HG03575 (cell line): ENCODE measurements around the gene BBLN.
"Not testable (repeated sequence)": the region's sequence is repeated elsewhere in the genome, so short reads cannot be mapped to it uniquely, and the experiment has no call there.

ENCODE experiments used
- ATAC-seq: cut with Tn5 transposase; IDR thresholded peaks from one replicate; pipeline ENCODE4 v1.9.1; 2021; ENCODE audit not compliant: unreplicated experiment, insufficient number of reproducible peaks, low FRiP score; ENCODE audit errors: extremely low read depth

Gene BBLN

GRCh38 chr9:128123451-128124080 lies 36.5 kb upstream of the BBLN start:
- ATAC-seq, result no peak

DNA sequence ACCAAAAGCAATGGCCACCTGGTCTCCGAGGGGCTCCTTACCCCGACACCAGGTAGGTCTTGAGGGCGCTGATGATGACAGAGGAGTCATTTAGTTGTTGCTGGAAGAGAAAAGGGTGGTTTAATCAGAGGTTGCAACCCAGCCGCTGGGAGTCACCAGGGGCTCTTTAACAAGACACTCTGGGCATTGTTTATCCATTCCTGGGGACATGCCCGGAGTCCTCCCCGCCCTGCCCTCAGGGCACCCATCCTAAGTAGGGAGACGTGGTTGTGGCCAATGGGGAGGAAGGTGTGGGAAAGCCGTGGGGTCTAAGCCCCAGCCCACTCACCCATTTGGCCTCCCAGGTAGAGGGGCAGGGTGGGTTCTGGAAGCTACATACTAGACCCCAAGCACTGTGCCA lies 35.6 kb upstream of the BBLN start:
- no peak for ATAC-seq

DNA sequence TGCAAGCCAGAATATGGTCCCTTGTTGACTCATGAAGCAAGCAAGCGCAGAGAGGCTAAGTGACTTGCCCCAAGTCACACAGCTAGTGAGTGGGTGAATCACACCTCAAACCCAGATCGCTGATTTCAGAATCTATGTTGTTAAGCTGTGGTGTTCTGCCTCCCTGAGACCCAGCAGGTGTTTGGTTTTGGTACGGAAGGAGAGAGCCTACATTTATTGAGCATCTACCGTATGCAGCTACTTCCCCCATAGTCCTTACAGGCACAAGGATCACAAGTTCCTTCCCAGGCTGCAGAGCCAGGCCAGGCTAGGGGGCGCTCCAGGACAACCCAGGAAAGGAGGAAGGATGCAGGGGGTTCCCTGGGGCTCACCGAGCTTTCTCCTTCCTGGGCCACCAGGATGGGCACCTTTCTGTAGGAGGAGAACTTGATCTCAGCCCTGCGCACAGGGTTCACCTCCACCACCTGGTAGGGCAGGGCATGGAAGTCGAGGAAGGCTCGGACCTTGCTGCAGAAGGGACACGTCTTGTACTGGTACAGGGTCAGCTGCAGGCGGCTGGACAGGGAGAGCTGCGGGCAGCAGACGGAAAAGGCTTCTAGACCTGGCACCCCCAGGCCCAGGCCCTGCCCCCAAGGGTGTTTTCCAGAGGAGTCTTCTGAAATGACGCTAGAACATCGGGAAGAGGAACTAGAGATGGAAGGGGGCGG lies 35.0 kb upstream of the BBLN start:
- no peak for ATAC-seq

GRCh38 chr9:128125580-128126354 lies 34.3 kb upstream of the BBLN start:
- ATAC-seq, result no peak

GRCh38 chr9:128127568-128127989 lies 32.5 kb upstream of the BBLN start, which contains the start of gene PTGES2:
Gene PTGES2, minus strand, starts transcription at chr9:128127729. Its CDS starts 12 bp downstream, at chr9:128127717.
- ATAC-seq, result no peak

- ATAC-seq, result peak; percentile 44
Observed at GRCh38 chr9:128127990-128128835, 31.9 kb upstream of the BBLN start.

GRCh38 chr9:128128836-128129590 lies 31.1 kb upstream of the BBLN start:
- ATAC-seq, result no peak

- ATAC-seq, result not testable (repeated sequence)
Observed at GRCh38 chr9:128129976-128130590, 30.0 kb upstream of the BBLN start.

DNA sequence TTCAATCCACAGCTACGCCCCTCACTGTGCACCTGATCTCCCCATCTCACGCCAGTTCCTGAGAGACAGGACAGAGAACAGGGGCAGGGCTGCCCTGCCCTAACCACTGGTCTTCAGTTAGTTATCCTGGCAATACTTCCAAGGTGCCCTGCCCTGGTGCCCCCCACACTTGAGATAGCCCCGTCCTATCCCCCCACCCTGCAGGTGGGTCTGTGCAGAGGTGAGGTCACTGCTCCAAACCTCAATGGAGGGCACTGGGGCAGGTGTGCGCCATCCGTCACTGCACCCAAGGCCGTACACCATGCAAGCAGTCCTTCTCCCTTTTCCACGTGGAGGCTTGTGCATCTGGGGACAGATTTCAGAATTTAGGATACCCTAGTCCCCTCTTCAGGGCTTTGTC lies 29.4 kb upstream of the BBLN start:
- not testable (repeated sequence) for ATAC-seq

DNA sequence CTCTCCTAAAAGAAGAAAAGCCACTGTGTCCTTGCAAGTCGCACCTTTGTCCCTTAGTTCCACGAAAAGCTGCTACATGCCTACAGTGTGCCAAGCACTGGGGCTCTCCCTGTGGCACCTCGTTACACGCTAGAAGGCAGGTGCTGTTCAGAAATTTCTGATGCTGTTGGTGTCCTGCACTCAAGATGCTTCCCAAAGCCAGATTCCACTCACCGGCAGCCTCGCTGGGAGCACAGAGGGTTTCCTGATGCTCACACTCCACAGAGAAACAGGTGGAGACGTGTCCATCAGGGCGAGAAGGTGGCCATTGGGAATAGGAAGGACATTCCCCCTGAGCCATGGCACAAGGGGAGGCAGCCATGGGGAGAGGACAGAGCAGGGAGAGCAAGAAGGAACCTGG lies 28.7 kb upstream of the BBLN start:
- not testable (repeated sequence) for ATAC-seq

DNA sequence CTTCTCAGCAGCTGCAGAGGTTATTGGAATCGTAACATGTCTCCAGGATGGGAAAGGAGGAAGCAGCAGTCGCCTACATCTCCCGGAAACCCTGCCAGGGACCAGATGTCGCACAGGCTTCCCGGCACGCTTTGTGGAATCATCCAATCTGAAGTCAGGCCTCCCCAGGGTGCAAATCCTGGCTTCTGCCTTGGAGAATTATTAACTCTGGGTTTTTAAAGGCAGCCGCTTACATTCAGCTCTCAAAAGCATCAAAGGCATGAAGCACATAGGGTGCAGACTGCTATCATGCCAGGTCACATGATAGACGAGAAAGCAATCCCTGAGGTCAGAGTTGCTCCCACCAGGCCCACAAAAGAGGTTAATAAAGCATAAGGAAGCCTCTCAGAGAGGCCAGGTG lies 27.9 kb upstream of the BBLN start:
- ATAC-seq, result not testable (repeated sequence)

DNA sequence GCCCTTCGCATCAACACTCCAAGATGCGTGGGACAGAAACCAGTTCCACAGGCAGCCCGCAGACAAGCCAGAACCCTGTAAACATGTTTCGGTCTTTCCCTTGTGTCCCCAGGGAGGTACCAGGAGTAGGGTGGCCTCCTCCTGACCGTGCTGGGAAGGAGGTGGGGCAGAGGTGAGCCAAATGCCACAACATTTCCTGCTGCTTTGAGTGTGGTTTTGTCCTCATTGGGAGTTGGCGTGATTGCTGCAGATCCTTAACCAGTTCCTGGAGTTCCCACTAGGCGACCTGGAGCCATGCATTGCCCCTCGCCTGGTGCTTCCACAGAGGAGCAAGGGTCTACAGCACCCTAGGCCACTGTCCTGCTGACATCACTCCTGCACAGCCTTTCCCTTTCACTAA lies 24.5 kb upstream of the BBLN start:
- not testable (repeated sequence) for ATAC-seq

GRCh38 chr9:128136816-128137793 lies 23.0 kb upstream of the BBLN start:
- ATAC-seq, result no peak

DNA sequence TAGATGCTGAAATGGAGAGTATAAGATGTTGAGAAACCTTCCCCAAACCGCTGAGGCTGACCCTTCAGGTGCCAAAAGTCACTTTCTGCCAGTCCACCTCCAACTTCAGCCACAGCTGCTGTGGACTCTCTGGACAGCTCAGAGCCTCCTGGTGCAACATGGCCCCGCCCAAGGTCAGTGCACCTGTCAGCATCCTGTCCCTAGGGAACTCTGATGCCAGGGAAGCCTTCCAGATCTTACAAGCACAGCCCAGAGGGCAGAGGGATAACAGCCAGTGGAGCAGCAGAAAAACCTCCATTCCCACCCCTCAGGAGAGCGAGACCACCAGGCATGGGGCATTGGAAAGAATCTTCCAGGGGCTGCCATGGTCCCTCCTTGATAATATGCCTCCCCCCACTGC lies 22.1 kb upstream of the BBLN start:
- no peak for ATAC-seq

DNA sequence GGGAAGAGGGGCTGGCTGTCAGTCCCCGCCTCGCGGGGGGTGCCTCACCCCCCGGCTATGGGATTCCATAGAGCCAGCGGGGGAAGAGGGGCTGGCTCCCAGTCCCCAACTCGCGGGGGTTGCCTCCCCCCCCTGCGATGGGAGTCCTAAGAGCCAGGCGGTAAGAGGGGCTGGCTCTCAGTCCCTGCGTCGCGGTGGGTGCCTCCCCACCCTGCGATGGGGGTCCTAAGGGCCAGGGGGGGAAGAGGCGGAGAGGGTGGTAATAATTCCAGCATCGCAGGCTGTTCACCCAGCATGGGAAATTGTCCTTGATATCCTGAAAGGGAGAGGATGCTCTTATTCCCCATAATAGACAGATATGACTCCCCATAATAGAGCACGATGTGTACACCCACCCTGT lies 20.4 kb upstream of the BBLN start:
- ATAC-seq, result no peak

DNA sequence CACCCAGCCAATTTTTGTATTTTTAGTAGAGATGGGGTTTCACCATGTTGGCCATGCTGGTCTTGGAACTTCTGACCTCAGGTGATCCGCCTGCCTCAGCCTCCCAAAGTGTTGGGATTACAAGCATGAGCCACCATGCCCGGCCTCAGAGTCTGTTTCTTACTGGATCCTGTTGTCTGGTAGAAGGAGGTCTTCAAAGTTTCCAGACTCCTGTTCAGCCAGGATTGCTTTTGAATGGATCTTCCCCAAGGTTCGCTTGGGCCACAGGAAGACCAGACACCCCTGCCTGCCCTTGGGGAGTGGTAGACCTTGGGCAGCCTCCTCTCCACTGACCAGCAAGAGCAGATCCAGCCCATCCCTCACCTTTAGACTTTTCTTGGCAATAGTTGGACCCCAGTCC lies 18.5 kb upstream of the BBLN start:
- no peak for ATAC-seq

DNA sequence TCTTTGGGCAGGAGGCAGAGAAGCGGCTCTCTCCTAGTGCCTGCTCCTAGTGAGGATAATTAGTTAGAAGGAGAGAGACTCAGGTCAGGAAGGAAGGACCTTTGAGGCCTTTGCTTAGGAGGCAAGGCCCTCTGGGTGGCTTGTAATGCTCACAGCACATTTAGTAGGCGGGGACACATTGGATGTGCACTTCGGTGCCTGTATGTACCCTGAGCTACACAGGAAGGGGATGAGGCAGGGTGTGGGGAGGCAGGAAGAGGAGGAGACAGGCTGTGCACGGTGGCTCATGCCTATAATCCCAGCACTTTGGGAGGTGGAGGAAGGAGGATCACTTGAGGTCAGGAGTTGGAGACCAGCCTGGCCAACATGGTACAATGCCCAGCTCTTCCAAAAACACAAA lies 18.0 kb upstream of the BBLN start:
- ATAC-seq, result no peak
